ENCODE data around the gene VKORC1L1. TPM values are rescaled to one million over a fixed set of nuclear protein-coding genes. Genes with fewer than 3 reads are reported as not detected.
"Not testable (repeated sequence)": the region's sequence is repeated elsewhere in the genome, so short reads cannot be mapped to it uniquely, and the experiment has no call there.

VKORC1L1 gene
- total RNA-seq, 1 experiment from 2014 or later: 23.6 TPM

GRCh38 chr7:65846008-65846570 is 26.8 kb upstream of the VKORC1L1 start:
- Histone ChIP-seq H3K9me2 (replicated peaks; ENCODE audit: insufficient read depth, low read length) (no peaks in the 10 kb centered on the region), H2AFZ (ENCODE audit: low read length) (no peak overlapping the region)

DNA sequence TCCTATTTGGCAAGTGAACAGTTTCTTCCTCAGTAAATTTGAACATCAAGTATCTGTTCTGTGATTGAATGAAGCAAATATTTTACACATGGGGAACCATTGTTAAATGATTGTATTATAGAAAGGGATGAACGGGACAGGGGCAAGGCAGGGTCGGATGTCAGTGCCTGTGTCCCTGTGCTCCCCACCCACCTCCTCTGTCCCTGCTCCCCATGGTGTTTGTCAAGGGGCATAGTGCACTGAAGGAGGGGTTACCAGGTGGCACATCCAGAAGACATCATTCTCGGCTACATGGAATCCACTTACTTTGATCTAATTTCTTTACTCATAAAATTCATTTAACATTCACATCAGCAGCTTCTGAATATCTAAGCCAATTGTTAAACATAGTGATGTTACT is 19.4 kb upstream of the VKORC1L1 start:
- not testable (repeated sequence) for H3K79me2 ChIP-seq (ENCODE audit: low read length); H3K4me3 ChIP-seq (ENCODE audit: low read length); H2AFZ ChIP-seq (ENCODE audit: low read length); H3K9me3 ChIP-seq (ENCODE audit: low read length); H3K9me2 ChIP-seq (replicated peaks; ENCODE audit: insufficient read depth, low read length); H3K27me3 ChIP-seq (ENCODE audit: low read length); H3K4me1 ChIP-seq (ENCODE audit: low read length); H3K27ac ChIP-seq (ENCODE audit: low read length); H3K36me3 ChIP-seq (ENCODE audit: insufficient read depth, low read length); DNase-seq; H4K20me1 ChIP-seq (ENCODE audit: insufficient read depth, low read depth, low read length); H3K4me2 ChIP-seq (ENCODE audit: low read depth, low read length, poor library complexity, severe bottlenecking); H3K9ac ChIP-seq (ENCODE audit: low read length)

More at GRCh38 chr7:65846008-65846570, 26.8 kb upstream of the VKORC1L1 start:
- no peak for DNase-seq
- no peaks in the 10 kb centered on the region for H3K9me3 ChIP-seq (ENCODE audit: low read length)
- no peak overlapping the region for H3K4me2 ChIP-seq (ENCODE audit: low read depth, low read length, poor library complexity, severe bottlenecking)
- no peaks in the 10 kb centered on the region for H3K4me1 ChIP-seq (ENCODE audit: low read length)
- no peaks in the 10 kb centered on the region for H3K79me2 ChIP-seq (ENCODE audit: low read length)
- no peak overlapping the region for H3K9ac ChIP-seq (ENCODE audit: low read length)
- H3K27ac ChIP-seq (ENCODE audit: low read length): no peak overlapping the region
- H3K27me3 ChIP-seq (ENCODE audit: low read length): no peaks in the 10 kb centered on the region
- H3K4me3 ChIP-seq (ENCODE audit: low read length): no peak overlapping the region
- H3K36me3 ChIP-seq (ENCODE audit: insufficient read depth, low read length): no peaks in the 10 kb centered on the region
- no peaks in the 10 kb centered on the region for H4K20me1 ChIP-seq (ENCODE audit: insufficient read depth, low read depth, low read length)

GRCh38 chr7:65853892-65854291 is 19.0 kb upstream of the VKORC1L1 start:
- H3K4me2 ChIP-seq (ENCODE audit: low read depth, low read length, poor library complexity, severe bottlenecking); DNase-seq; H3K4me3 ChIP-seq (ENCODE audit: low read length); H3K79me2 ChIP-seq (ENCODE audit: low read length); H2AFZ ChIP-seq (ENCODE audit: low read length); H4K20me1 ChIP-seq (ENCODE audit: insufficient read depth, low read depth, low read length); H3K9me3 ChIP-seq (ENCODE audit: low read length); H3K27ac ChIP-seq (ENCODE audit: low read length); H3K9ac ChIP-seq (ENCODE audit: low read length); H3K9me2 ChIP-seq (replicated peaks; ENCODE audit: insufficient read depth, low read length); H3K36me3 ChIP-seq (ENCODE audit: insufficient read depth, low read length); H3K4me1 ChIP-seq (ENCODE audit: low read length); H3K27me3 ChIP-seq (ENCODE audit: low read length): not testable (repeated sequence)

- H3K4me2 ChIP-seq (ENCODE audit: low read depth, low read length, poor library complexity, severe bottlenecking); H2AFZ ChIP-seq (ENCODE audit: low read length); H3K36me3 ChIP-seq (ENCODE audit: insufficient read depth, low read length); H3K27ac ChIP-seq (ENCODE audit: low read length); H4K20me1 ChIP-seq (ENCODE audit: insufficient read depth, low read depth, low read length); H3K9ac ChIP-seq (ENCODE audit: low read length); H3K79me2 ChIP-seq (ENCODE audit: low read length); H3K9me3 ChIP-seq (ENCODE audit: low read length); H3K27me3 ChIP-seq (ENCODE audit: low read length); H3K9me2 ChIP-seq (replicated peaks; ENCODE audit: insufficient read depth, low read length); DNase-seq; H3K4me3 ChIP-seq (ENCODE audit: low read length); H3K4me1 ChIP-seq (ENCODE audit: low read length): not testable (repeated sequence)
These were observed 15.5 kb upstream of the VKORC1L1 start for GRCh38 chr7:65857321-65857894.

- not testable (repeated sequence) for H3K9me2 ChIP-seq (replicated peaks; ENCODE audit: insufficient read depth, low read length); H4K20me1 ChIP-seq (ENCODE audit: insufficient read depth, low read depth, low read length); H3K4me2 ChIP-seq (ENCODE audit: low read depth, low read length, poor library complexity, severe bottlenecking); H3K9ac ChIP-seq (ENCODE audit: low read length); DNase-seq; H3K4me3 ChIP-seq (ENCODE audit: low read length); H2AFZ ChIP-seq (ENCODE audit: low read length); H3K79me2 ChIP-seq (ENCODE audit: low read length); H3K9me3 ChIP-seq (ENCODE audit: low read length); H3K4me1 ChIP-seq (ENCODE audit: low read length); H3K36me3 ChIP-seq (ENCODE audit: insufficient read depth, low read length); H3K27ac ChIP-seq (ENCODE audit: low read length); H3K27me3 ChIP-seq (ENCODE audit: low read length)
These were observed 14.2 kb upstream of the VKORC1L1 start for GRCh38 chr7:65858660-65859059.

DNA sequence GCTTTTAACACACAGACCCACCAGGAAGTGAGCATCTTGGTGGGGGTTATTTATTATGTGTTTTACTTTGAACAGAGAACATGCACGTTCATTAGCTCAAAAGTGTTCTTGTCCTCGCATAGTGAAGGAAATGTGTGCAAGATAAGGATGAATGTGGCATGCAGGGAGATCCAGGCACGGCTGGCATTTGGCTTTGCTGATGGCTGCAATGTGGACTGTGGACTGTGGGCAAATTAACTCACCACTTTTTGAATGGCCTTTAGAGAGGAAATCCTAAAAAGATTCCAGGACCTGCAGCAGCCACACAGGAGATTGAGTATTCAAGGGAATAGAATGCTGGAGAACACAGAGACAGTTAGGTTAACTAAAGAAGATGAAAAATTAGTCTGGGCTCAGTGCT is 6.6 kb upstream of the VKORC1L1 start:
- H3K36me3 ChIP-seq (ENCODE audit: insufficient read depth, low read length); H3K9ac ChIP-seq (ENCODE audit: low read length); H3K9me2 ChIP-seq (replicated peaks; ENCODE audit: insufficient read depth, low read length); DNase-seq; H4K20me1 ChIP-seq (ENCODE audit: insufficient read depth, low read depth, low read length); H2AFZ ChIP-seq (ENCODE audit: low read length); H3K4me1 ChIP-seq (ENCODE audit: low read length); H3K4me3 ChIP-seq (ENCODE audit: low read length); H3K9me3 ChIP-seq (ENCODE audit: low read length); H3K27ac ChIP-seq (ENCODE audit: low read length); H3K27me3 ChIP-seq (ENCODE audit: low read length); H3K4me2 ChIP-seq (ENCODE audit: low read depth, low read length, poor library complexity, severe bottlenecking); H3K79me2 ChIP-seq (ENCODE audit: low read length): not testable (repeated sequence)

- not testable (repeated sequence) for H3K36me3 ChIP-seq (ENCODE audit: insufficient read depth, low read length); H3K9me3 ChIP-seq (ENCODE audit: low read length); H3K9ac ChIP-seq (ENCODE audit: low read length); H3K4me3 ChIP-seq (ENCODE audit: low read length); H3K4me1 ChIP-seq (ENCODE audit: low read length); H3K79me2 ChIP-seq (ENCODE audit: low read length); H2AFZ ChIP-seq (ENCODE audit: low read length); DNase-seq; H4K20me1 ChIP-seq (ENCODE audit: insufficient read depth, low read depth, low read length); H3K27me3 ChIP-seq (ENCODE audit: low read length); H3K27ac ChIP-seq (ENCODE audit: low read length); H3K4me2 ChIP-seq (ENCODE audit: low read depth, low read length, poor library complexity, severe bottlenecking); H3K9me2 ChIP-seq (replicated peaks; ENCODE audit: insufficient read depth, low read length)
These were observed 5.2 kb upstream of the VKORC1L1 start for GRCh38 chr7:65867681-65868080.

- not testable (repeated sequence) for H3K27ac ChIP-seq (ENCODE audit: low read length); DNase-seq; H3K4me2 ChIP-seq (ENCODE audit: low read depth, low read length, poor library complexity, severe bottlenecking); H3K27me3 ChIP-seq (ENCODE audit: low read length); H3K9me2 ChIP-seq (replicated peaks; ENCODE audit: insufficient read depth, low read length); H3K9me3 ChIP-seq (ENCODE audit: low read length); H3K36me3 ChIP-seq (ENCODE audit: insufficient read depth, low read length); H3K79me2 ChIP-seq (ENCODE audit: low read length); H3K4me3 ChIP-seq (ENCODE audit: low read length); H3K9ac ChIP-seq (ENCODE audit: low read length); H3K4me1 ChIP-seq (ENCODE audit: low read length); H4K20me1 ChIP-seq (ENCODE audit: insufficient read depth, low read depth, low read length); H2AFZ ChIP-seq (ENCODE audit: low read length)
These were observed 3.6 kb upstream of the VKORC1L1 start for GRCh38 chr7:65869312-65869711.

DNA sequence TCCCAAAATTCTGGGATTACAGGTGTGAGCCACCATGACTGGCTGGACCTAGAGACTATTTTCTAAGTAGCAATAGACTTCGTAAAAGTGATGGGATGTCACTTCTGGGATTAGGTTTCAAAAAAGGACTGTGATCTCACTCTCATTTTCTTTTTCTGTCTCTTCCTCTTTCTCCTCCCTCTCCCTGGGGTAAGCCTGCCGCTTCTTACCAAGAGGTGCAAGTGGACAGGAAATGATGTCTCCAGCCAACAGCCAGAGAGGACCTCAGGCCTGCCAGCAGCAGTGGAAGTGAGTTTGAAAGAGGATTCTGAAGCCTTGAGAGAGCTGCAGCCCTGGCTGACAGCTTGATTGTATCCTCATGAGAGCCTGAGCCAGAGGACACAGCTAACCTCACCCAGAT is 1.4 kb upstream of the VKORC1L1 start:
- H2AFZ ChIP-seq (ENCODE audit: low read length); H3K9ac ChIP-seq (ENCODE audit: low read length); H3K27ac ChIP-seq (ENCODE audit: low read length); H3K36me3 ChIP-seq (ENCODE audit: insufficient read depth, low read length); H3K9me3 ChIP-seq (ENCODE audit: low read length); H3K27me3 ChIP-seq (ENCODE audit: low read length); H3K4me1 ChIP-seq (ENCODE audit: low read length); H3K9me2 ChIP-seq (replicated peaks; ENCODE audit: insufficient read depth, low read length); H3K4me3 ChIP-seq (ENCODE audit: low read length); H4K20me1 ChIP-seq (ENCODE audit: insufficient read depth, low read depth, low read length); H3K4me2 ChIP-seq (ENCODE audit: low read depth, low read length, poor library complexity, severe bottlenecking): not testable (repeated sequence)
- peak; percentile 66 for DNase-seq
- H3K79me2 ChIP-seq (ENCODE audit: low read length): peaks cover 29% of the 10 kb centered on the region
